Smooth muscle cell (in vitro differentiated cells): ENCODE results near the gene SLC3A2. TPM values are rescaled to one million over a fixed set of nuclear protein-coding genes. Genes with fewer than 3 reads are reported as not detected.

Experiments used
- DNase-seq: peaks from one replicate; lab custom pipeline; 2025; ENCODE audit not compliant: unreplicated experiment; lab: John Stamatoyannopoulos, UW
- H2AFZ ChIP-seq: fragments of 200-600 bp; sonication (generic); 2 replicates; pipeline ENCODE4 v1.6.0; 2016; ENCODE audit warnings: antibody characterized with exemption, low read depth, mild to moderate bottlenecking
- H3F3A ChIP-seq: fragments of 200-600 bp; sonication (generic); 2 replicates; pipeline ENCODE4 v1.6.0; 2017; ENCODE audit warnings: antibody characterized with exemption, low read depth
- H3K27ac ChIP-seq: fragments of 200-600 bp; sonication (generic); 2 replicates; pipeline ENCODE4 v1.5.1; 2016; ENCODE audit warnings: low read depth, mild to moderate bottlenecking
- H3K27me3 ChIP-seq: fragments of 200-600 bp; sonication (generic); 2 replicates; pipeline ENCODE4 v1.6.1; 2016; ENCODE audit warnings: low read depth, mild to moderate bottlenecking
- H3K36me3 ChIP-seq: fragments of 200-600 bp; sonication (generic); 2 replicates; pipeline ENCODE4 v1.5.1; 2016; ENCODE audit warnings: low read depth
- H3K4me1 ChIP-seq: fragments of 200-600 bp; sonication (generic); 2 replicates; pipeline ENCODE4 v1.5.1; 2016; ENCODE audit warnings: low read depth
- H3K4me2 ChIP-seq: fragments of 200-600 bp; sonication (generic); 2 replicates; pipeline ENCODE4 v1.6.0; 2016; ENCODE audit warnings: mild to moderate bottlenecking
- H3K4me3 ChIP-seq: fragments of 200-600 bp; sonication (generic); 2 replicates; pipeline ENCODE4 v1.5.1; 2016; ENCODE audit warnings: mild to moderate bottlenecking
- H3K79me2 ChIP-seq: fragments of 200-600 bp; sonication (generic); 2 replicates; pipeline ENCODE4 v1.6.0; 2016; ENCODE audit warnings: low read depth, mild to moderate bottlenecking
- H3K9ac ChIP-seq: fragments of 200-600 bp; sonication (generic); 2 replicates; pipeline ENCODE4 v1.6.0; 2016; ENCODE audit warnings: low read depth
- H3K9me3 ChIP-seq: fragments of 200-600 bp; sonication (generic); replicated peaks from 2 replicates; pipeline ENCODE4 v1.5.1; 2016; ENCODE audit warnings: low read depth
- H4K20me1 ChIP-seq: fragments of 200-600 bp; sonication (generic); 2 replicates; pipeline ENCODE4 v1.6.0; 2016; ENCODE audit warnings: low read depth
- CTCF ChIP-seq: fragments of 200-600 bp; sonication (generic); IDR thresholded peaks from 2 replicates; pipeline ENCODE4 v1.5.1; 2017; ENCODE audit warnings: borderline replicate concordance, mild to moderate bottlenecking, antibody characterized with exemption; ENCODE audit not compliant: insufficient read depth, poor library complexity, severe bottlenecking
- WGBS: methylation state at CpG from one replicate; pipeline ENCODE4 v1.1.7; 2016; ENCODE audit warnings: low lambda C conversion rate; 5-methylcytosine and 5-hydroxymethylcytosine counted together
- polyA plus RNA-seq: library from polyadenylated mRNA; unstranded; fragments of >200 nt; fragmentation: Nextera tagmentation; extraction: Ambion mirVana; gene quantifications from 2 replicates; pipeline ENCODE4 v1.2.1, GENCODE V29; 2016
- total RNA-seq: library from RNA; depleted of rRNA; stranded (reverse); fragments of >200 nt; gene quantifications from 2 replicates; pipeline ENCODE4 v1.2.3, GENCODE V29; 2014

SLC3A2 gene
- total and polyA plus RNA-seq, 2 experiments from 2014 or later, result 179 to 181 TPM

- no peak overlapping the region for H3K27ac ChIP-seq
- no peaks in the 10 kb centered on the region for H4K20me1 ChIP-seq
- H3K9me3 ChIP-seq, result no peaks in the 10 kb centered on the region
- H3F3A ChIP-seq, result no peaks in the 10 kb centered on the region
- H3K4me1 ChIP-seq, result peaks cover 13% of the 10 kb centered on the region
- H3K79me2 ChIP-seq, result no peaks in the 10 kb centered on the region
- H3K36me3 ChIP-seq, result no peaks in the 10 kb centered on the region
- no peak overlapping the region for H3K9ac ChIP-seq
- peaks cover 55% of the 10 kb centered on the region for H3K27me3 ChIP-seq
- H2AFZ ChIP-seq, result no peak overlapping the region
- H3K4me2 ChIP-seq, result peak overlapping the region; percentile 76
- WGBS, result 36% methylated on average over 23 of the region's 24 CpGs
- H3K4me3 ChIP-seq, result no peak overlapping the region
- peak; percentile 42 for TF ChIP-seq CTCF
- DNase-seq, result no peak
Measured at GRCh38 chr11:62922653-62923431, 42.1 kb downstream of the SLC3A2 start.

- no peak for TF ChIP-seq CTCF
- H3K4me2 ChIP-seq, result peak overlapping the region; percentile 76
- H3K27me3 ChIP-seq, result peaks cover 64% of the 10 kb centered on the region
- H3K9me3 ChIP-seq, result no peaks in the 10 kb centered on the region
- H2AFZ ChIP-seq, result no peak overlapping the region
- H3K79me2 ChIP-seq, result no peaks in the 10 kb centered on the region
- peaks cover 13% of the 10 kb centered on the region for H3K4me1 ChIP-seq
- no peaks in the 10 kb centered on the region for H3F3A ChIP-seq
- H3K9ac ChIP-seq, result no peak overlapping the region
- peak overlapping the region; percentile 22 for H3K4me3 ChIP-seq
- H4K20me1 ChIP-seq, result no peaks in the 10 kb centered on the region
- H3K36me3 ChIP-seq, result no peaks in the 10 kb centered on the region
- H3K27ac ChIP-seq, result no peak overlapping the region
- no peak for DNase-seq
- 11% methylated on average over 45 of the region's 52 CpGs for WGBS
Measured at GRCh38 chr11:62923601-62924411, 43.1 kb downstream of the SLC3A2 start.

GRCh38 chr11:62925308-62925707, 44.6 kb downstream of the SLC3A2 start:
- Histone ChIP-seq H2AFZ (no peak overlapping the region), H3K9ac (no peak overlapping the region), H3K4me1 (peaks cover 13% of the 10 kb centered on the region), H3F3A (no peaks in the 10 kb centered on the region), H3K27ac (no peak overlapping the region), H3K9me3 (no peaks in the 10 kb centered on the region), H3K4me3 (peak overlapping the region; percentile 43), H3K27me3 (peaks cover 75% of the 10 kb centered on the region), H3K36me3 (no peaks in the 10 kb centered on the region), H3K79me2 (no peaks in the 10 kb centered on the region), H3K4me2 (peak overlapping the region; percentile 95), H4K20me1 (no peaks in the 10 kb centered on the region)
- no peak for TF ChIP-seq CTCF
- WGBS, result 10% methylated on average over 14 of the region's 14 CpGs
- no peak for DNase-seq
